NCI-H128 (cell line): ENCODE results near the gene DMP1.

ENCODE experiments used
- DNase-seq: peaks from one replicate; lab custom pipeline; 2025; ENCODE audit not compliant: unreplicated experiment; lab: John Stamatoyannopoulos, UW

The DMP1 gene

GRCh38 chr4:87649980-87650379 is at the start of gene DMP1:
Gene DMP1 (plus strand): TSS chr4:87650280. CDS start chr4:87656493, 6,213 bp downstream.
- no peak for DNase-seq

- no peak for DNase-seq
These were observed 48.7 kb upstream of the DMP1 start for GRCh38 chr4:87601361-87601760.

GRCh38 chr4:87608229-87608628 is 41.9 kb upstream of the DMP1 start, which contains the start of gene DSPP:
Gene DSPP (plus strand): TSS chr4:87608529. CDS start chr4:87610909, 2,380 bp downstream.
- no peak for DNase-seq

DNA sequence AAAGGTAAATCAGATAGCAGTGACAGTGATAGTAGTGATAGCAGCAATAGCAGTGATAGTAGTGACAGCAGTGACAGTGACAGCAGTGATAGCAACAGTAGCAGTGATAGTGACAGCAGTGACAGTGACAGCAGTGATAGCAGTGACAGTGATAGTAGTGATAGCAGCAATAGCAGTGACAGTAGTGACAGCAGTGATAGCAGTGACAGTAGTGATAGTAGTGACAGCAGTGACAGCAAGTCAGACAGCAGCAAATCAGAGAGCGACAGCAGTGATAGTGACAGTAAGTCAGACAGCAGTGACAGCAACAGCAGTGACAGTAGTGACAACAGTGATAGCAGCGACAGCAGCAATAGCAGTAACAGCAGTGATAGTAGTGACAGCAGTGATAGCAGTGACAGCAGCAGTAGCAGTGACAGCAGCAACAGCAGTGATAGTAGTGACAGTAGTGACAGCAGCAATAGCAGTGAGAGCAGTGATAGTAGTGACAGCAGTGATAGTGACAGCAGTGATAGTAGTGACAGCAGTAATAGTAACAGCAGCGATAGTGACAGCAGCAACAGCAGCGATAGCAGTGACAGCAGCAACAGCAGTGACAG is 35.7 kb upstream of the DMP1 start:
- no peak for DNase-seq

GRCh38 chr4:87616268-87616667 is 33.8 kb upstream of the DMP1 start:
- DNase-seq = no peak

GRCh38 chr4:87620086-87620485 is 30.0 kb upstream of the DMP1 start:
- DNase-seq = no peak

DNA sequence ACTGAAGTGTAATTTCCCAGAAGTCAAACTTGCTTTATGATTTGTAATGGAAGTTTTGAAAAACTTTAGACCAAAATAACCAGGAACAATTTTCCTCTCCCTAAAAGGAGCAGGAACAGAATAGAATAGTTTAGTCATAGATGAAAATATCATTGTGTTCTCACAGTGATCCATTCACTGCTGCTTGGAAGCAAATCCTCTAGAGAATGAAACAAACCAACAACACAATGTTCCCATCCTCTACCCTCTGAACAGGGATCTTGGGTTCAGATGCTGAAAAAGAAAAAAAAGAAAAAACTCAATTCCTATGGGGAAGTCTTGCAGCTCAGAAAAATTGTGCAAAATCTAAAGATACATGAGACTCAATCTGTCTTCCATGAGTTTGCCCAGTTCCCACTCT is 29.6 kb upstream of the DMP1 start:
- no peak for DNase-seq

- no peak for DNase-seq
These were observed 27.8 kb upstream of the DMP1 start for GRCh38 chr4:87622303-87622702.

DNA sequence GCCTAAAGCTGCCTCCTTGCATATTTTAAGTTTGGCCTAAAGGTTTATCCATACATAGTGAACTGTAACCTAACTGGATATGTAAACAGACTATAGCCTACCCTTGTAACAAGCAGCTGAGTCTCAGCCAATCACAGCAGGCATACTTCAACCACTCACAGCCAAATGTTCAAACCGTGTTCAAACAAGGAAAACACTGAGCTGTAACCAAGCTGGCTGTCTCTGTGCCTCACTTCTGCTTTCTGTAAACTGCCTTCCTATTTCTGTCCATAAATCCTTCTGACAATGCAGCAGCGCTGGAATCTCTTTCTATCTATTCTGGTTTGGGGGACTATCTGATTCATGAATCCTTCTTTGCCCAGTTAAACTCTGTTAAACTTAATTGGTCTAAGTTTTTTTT is 25.4 kb upstream of the DMP1 start:
- DNase-seq = no peak

DNA sequence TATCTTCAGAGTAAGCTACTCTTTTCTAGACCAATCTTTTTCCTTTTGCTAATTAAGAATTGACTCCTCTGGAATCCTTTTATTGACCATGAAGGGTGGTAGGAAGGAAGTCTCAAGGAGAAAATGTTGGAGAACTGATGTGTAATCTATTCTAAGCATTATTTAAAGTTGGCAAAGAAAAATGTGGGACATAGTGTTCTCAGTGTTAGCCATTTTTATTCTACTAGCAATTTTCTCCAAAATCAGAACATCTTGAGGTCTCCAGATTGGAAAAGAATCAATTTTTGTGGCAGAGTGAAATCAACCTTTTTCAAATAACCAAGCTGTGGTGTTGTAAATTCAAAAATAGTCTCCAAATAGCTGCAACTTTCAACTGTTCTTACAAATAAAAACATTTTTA is 18.4 kb upstream of the DMP1 start:
- DNase-seq = no peak

DNA sequence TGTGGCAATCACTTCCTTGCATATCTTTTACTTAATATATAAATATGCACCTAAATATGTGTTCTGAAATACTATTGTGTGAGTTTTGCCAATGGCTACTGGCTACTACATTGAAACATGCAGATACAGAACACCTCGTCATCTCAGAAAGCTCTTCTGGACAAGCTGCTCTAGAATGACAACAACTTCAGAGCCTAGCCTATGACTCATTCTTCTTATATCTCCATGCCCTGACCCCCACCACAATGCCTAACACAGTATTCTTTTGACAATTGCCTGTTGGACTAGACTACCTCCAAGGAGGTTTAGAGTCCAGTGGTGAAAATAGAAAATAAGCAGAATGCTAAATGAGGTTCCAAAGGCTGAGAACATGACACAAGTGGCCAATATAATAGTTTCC is 17.6 kb upstream of the DMP1 start:
- no peak for DNase-seq

GRCh38 chr4:87633243-87633642 is 16.8 kb upstream of the DMP1 start:
- no peak for DNase-seq

DNA sequence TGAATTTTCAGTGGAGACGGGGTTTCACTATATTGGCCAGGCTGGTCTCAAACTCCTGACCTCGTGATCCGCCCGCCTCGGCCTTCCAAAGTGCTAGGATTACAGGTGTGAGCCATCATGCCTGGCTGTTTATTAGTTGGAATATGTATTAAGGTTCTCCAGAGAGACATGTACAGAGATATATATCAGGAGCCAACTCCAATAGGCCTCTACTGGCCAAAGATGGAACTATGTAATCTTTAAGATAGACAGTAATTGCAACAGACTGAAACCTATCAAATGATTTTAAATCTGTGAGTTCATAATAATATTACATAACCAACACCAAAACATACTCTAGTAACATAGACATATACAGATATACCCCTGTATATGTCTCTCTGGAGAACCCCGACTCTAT is 5.8 kb upstream of the DMP1 start:
- no peak for DNase-seq

GRCh38 chr4:87650938-87651337 is 858 bp downstream of the DMP1 start:
- no peak for DNase-seq

DNA sequence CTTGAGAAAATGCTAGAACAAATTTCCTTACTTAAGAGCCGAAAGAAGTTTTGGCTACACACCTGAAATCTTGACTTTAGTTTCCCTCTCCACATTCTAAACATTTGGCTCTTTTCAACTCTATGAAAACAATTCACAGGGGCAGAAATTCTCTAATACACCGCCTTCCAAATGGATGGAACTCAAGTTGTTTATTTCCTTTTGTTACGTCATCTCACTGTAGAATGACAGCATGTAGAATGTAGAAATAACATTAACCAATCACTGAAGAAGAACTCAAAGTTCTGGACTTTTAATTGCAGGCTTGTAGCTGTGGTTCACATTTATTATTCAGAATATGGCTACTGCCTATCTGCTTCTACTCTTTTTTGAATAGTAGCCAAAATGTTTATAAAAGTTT is 1.9 kb downstream of the DMP1 start:
- DNase-seq = no peak

DNA sequence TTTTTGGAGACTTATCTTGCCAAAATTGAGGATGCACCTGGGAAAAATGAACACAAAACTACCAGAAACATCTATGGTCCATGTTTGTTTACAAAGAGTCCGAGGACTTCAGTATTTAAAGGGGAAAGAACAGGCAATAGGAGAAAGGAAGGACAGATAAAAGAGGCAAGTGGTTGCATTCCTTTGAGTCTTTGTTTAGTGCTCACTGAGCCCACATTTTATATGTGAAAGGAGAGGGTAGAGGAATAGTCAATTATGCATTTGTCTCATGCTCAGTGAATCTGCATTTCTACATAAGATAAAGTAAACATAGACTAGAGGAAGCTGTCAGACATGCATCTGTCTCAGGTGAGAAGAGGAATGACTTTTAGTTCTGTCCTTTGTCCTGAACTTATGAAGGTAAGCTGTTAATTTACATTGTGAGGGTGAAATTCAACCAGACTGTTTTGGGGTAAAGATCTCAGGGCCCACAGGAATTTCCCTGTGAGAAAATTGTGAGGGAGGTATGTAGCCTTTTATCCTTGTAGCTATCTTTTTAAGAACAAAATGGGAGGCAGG is 4.5 kb downstream of the DMP1 start:
- no peak for DNase-seq

GRCh38 chr4:87657525-87657924 is 7.4 kb downstream of the DMP1 start:
- no peak for DNase-seq

DNA sequence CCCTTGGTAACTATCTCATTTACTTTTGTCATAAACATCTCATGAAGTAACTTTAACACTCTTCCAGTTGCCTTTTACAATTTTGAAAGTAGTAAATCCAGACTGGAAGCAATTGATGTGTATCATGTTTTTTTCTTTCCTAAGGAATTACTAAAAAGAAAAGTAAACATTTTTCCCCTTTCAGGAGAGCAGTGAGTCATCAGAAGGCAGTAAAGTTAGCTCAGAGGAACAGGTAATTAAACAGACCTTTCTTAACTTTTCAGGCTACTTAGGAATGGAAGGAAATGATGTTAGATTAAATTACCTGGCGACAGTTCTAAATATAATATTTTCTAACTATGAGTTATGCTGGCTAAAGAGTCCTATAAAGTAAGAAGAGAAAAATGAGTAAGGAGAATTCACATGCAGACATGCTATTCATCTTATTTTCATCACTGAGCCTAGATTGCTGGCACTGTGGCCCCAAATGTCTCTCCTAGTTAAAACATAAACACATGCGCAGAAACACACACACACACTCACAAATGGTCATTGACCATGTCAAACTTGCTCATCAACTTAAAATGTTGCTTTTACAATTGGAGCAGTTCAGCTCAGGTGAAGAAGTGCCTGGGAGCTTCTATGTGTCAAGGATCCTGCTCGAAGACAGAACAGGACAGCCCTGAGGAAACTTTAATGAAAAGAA is 9.3 kb downstream of the DMP1 start:
- DNase-seq = no peak

GRCh38 chr4:87662871-87663270 is 12.8 kb downstream of the DMP1 start:
- no peak for DNase-seq

- DNase-seq = no peak
These were observed 19.3 kb downstream of the DMP1 start for GRCh38 chr4:87669373-87669772.

GRCh38 chr4:87677731-87678130 is 27.7 kb downstream of the DMP1 start:
- DNase-seq = no peak

DNA sequence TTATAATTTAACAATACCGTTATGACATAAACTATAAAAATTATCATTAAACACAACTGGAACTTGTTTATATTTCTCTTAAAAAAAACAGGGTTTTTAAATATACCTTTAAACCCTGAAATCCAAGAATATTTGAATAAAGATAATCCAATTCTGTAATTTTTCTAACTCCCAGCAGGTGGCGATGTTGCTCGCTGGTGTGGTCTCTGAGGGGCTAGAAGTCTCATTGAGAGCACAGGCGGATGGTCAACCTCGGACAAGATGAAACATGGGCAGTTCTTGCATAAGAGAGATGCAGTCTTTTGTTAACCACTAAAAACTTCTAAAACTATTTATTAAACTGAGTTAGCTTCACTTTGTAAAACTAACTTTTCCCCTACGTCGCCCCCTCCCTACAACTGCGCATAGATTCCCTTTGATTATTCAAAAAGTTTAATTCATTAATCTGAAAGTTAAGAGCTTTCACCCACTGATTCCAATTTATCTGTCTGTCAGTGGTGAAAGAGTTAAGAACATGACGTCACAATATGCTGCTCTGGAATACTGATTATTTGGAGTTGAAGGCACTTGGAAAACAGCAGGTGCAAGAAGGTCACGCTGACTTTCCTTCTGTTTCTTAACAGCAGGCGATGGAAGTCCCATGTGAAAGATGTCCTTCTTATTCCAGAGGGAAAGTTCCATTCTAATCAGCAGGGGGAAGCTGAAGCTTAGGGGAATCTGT is 29.5 kb downstream of the DMP1 start:
- no peak for DNase-seq
